CD4-positive, alpha-beta T cell (primary cell): Measurements from ENCODE around the gene VAMP5. TPM values are rescaled to one million over a fixed set of nuclear protein-coding genes. Genes with fewer than 3 reads are reported as not detected.

Experiments
- ATAC-seq: fragments of 200-7000 bp; cut with Tn5 transposase; one replicate; pipeline ENCODE4 v1.10.0; 2022; ENCODE audit warnings: mild to moderate bottlenecking; ENCODE audit not compliant: poor library complexity
- CTCF ChIA-PET: fragments of 350-600 bp; sonication (Branson Sonifier 250); formaldehyde crosslinking; loops from one replicate; lab custom pipeline; 2021; ENCODE audit warnings: antibody characterized with exemption, inconsistent platforms; lab: Charles Lee
- POLR2A ChIA-PET: fragments of 350-600 bp; sonication (Branson Sonifier 250); formaldehyde crosslinking; loops from one replicate; lab custom pipeline; 2021; ENCODE audit warnings: antibody characterized with exemption, inconsistent platforms; lab: Charles Lee
- DNase-seq, 14 experiments: peaks; one replicate each; pipeline ENCODE4 v3.0.0-alpha.2; 2013 to 2020; ENCODE audit warnings: mixed read lengths in 2 of 14
- H3K27ac ChIP-seq, 2 donors: one replicate each; pipeline versions ENCODE4 v1.5.1 to v1.7.0; 2013; ENCODE audit warnings: low read length in 2 of 2, low read depth in 1 of 2, mild to moderate bottlenecking in 1 of 2
- H3K27me3 ChIP-seq, 2 experiments: 1 replicate in 1 of 2; 2 replicates in 1 of 2; pipeline versions ENCODE4 v1.6.1 to v1.7.0; 2013; ENCODE audit warnings: low read length in 2 of 2, control low read depth in 1 of 2, mild to moderate bottlenecking in 1 of 2, moderate library complexity in 1 of 2; ENCODE audit not compliant: insufficient read depth in 2 of 2, control insufficient read depth in 1 of 2
- H3K36me3 ChIP-seq: one replicate; pipeline ENCODE4 v1.6.1; 2013; ENCODE audit warnings: low read length, control low read depth; ENCODE audit not compliant: insufficient read depth
- H3K4me1 ChIP-seq: one replicate; pipeline ENCODE4 v1.6.1; 2013; ENCODE audit warnings: low read length, control low read depth; ENCODE audit not compliant: insufficient read depth
- H3K4me3 ChIP-seq: one replicate; pipeline ENCODE4 v1.5.1; 2013; ENCODE audit warnings: mild to moderate bottlenecking, low read length, moderate library complexity
- H3K9me3 ChIP-seq, 2 experiments: 1 replicate in 1 of 2; 2 replicates in 1 of 2; pipeline versions ENCODE4 v1.6.1 to v1.7.0; 2013; ENCODE audit warnings: low read length in 2 of 2, mild to moderate bottlenecking in 2 of 2, control low read depth in 1 of 2, moderate library complexity in 1 of 2; ENCODE audit not compliant: control insufficient read depth in 1 of 2, insufficient read depth in 1 of 2
- H3K27ac Mint-ChIP-seq: one replicate; pipeline ENCODE4 v1.8.0; 2020; ENCODE audit warnings: mixed read lengths
- H3K27me3 Mint-ChIP-seq: one replicate; pipeline ENCODE4 v1.8.0; 2021; ENCODE audit warnings: mixed read lengths
- H3K36me3 Mint-ChIP-seq: one replicate; pipeline ENCODE4 v1.8.0; 2021; ENCODE audit warnings: low read depth, mixed read lengths
- H3K4me1 Mint-ChIP-seq: one replicate; pipeline ENCODE4 v1.8.0; 2021; ENCODE audit warnings: low read depth, mixed read lengths
- H3K4me3 Mint-ChIP-seq: one replicate; pipeline ENCODE4 v1.8.0; 2020; ENCODE audit warnings: mild to moderate bottlenecking, mixed read lengths
- H3K9me3 Mint-ChIP-seq: one replicate; pipeline ENCODE4 v1.8.0; 2020; ENCODE audit warnings: mixed read lengths
- intact Hi-C, 2 experiments: fragments of 100-400 bp; cut with DNase I in 1 of 2; cut with micrococcal nuclease in 1 of 2; formaldehyde crosslinking; loops; one replicate each; pipeline versions ENCODE4 v1.15.1 to v1.9.0; 2023 to 2025; cut with DNase I, micrococcal nuclease
- total RNA-seq, 174 experiments: library from RNA in 2 of 174; stranded (reverse) in 2 of 174; gene quantifications; one replicate each; pipeline ENCODE4 v1.2.3 and lab custom pipeline; 2021 to 2026
- TF ChIP-seq, protein P1 (sequence below): fragments of 200-600 bp; IDR thresholded peaks from one replicate; pipeline ENCODE4 v1.8.0; 2022; ENCODE audit warnings: antibody characterized with exemption, mild to moderate bottlenecking

The VAMP5 gene
- total RNA-seq, 2 experiments from 2014 or later, result 17.0 to 17.2 TPM

DNA sequence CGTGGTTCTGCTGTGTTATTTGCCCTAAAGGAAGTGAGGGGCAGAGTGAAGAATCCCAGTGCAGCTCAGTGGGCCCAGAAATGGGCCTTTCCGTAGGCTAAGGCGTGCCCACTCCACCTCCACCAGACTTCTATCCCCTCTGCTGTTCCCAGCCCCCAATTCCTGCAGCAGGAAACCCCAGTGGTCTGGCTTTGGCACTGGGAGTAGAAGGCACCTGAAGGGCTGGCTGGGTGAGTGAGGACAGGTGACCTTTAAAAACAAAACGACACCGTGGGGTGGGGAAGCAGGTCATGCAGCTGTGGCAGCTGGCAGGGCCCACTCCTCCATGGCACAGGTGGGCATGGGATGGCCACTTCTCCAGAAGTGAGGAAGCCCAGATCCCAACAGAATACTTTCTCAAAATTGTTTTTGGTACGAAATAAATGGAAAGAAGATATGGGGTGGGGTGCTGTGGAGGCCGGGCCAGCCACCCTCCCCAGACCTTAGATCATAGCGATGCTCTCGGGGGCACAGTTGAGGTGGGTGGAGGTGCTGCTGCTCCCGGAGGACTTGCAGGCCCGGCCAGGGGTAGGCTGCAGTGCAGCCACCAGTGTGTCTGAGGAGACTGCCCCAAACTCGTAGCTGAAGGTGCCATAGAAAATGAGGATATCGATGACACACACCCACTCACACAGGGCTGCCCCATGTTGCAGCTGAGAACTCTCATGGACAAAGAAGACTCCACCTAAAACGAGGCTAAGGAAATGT, 14.5 kb downstream of the VAMP5 start:
- H3K4me3 ChIP-seq, result no peak overlapping the region
- Mint-ChIP-seq H3K27ac (no peak overlapping the region), H3K36me3 (peaks cover 33% of the 10 kb centered on the region), H3K9me3 (no peaks in the 10 kb centered on the region), H3K4me1 (peaks cover 45% of the 10 kb centered on the region), H3K4me3 (peak overlapping the region; percentile 34), H3K27me3 (no peaks in the 10 kb centered on the region)
- TF ChIP-seq, protein P1, sequence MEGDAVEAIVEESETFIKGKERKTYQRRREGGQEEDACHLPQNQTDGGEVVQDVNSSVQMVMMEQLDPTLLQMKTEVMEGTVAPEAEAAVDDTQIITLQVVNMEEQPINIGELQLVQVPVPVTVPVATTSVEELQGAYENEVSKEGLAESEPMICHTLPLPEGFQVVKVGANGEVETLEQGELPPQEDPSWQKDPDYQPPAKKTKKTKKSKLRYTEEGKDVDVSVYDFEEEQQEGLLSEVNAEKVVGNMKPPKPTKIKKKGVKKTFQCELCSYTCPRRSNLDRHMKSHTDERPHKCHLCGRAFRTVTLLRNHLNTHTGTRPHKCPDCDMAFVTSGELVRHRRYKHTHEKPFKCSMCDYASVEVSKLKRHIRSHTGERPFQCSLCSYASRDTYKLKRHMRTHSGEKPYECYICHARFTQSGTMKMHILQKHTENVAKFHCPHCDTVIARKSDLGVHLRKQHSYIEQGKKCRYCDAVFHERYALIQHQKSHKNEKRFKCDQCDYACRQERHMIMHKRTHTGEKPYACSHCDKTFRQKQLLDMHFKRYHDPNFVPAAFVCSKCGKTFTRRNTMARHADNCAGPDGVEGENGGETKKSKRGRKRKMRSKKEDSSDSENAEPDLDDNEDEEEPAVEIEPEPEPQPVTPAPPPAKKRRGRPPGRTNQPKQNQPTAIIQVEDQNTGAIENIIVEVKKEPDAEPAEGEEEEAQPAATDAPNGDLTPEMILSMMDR, result no peak
- DNase-seq (no peak), ATAC-seq (no peak)
- intact Hi-C loops, result loop anchor here in 1 of 2 experiments (10.0 kb wide), 1 partner anchor 506 kb away; the partner anchor contains the start of genes POLR1A and PTCD3
- peaks cover 28% of the 10 kb centered on the region for H3K36me3 ChIP-seq
- H3K27me3 ChIP-seq, result no peaks in the 10 kb centered on the region
- POLR2A ChIA-PET, result interaction anchor here (1.4 kb wide), 1 partner anchor 37 kb away, joined by 4 read pairs; the partner anchor contains the start of gene GGCX
- CTCF ChIA-PET, result no interaction called here
- peaks cover 55% of the 10 kb centered on the region for H3K4me1 ChIP-seq
- no peaks in the 10 kb centered on the region for H3K9me3 ChIP-seq
- no peak overlapping the region for H3K27ac ChIP-seq

DNA sequence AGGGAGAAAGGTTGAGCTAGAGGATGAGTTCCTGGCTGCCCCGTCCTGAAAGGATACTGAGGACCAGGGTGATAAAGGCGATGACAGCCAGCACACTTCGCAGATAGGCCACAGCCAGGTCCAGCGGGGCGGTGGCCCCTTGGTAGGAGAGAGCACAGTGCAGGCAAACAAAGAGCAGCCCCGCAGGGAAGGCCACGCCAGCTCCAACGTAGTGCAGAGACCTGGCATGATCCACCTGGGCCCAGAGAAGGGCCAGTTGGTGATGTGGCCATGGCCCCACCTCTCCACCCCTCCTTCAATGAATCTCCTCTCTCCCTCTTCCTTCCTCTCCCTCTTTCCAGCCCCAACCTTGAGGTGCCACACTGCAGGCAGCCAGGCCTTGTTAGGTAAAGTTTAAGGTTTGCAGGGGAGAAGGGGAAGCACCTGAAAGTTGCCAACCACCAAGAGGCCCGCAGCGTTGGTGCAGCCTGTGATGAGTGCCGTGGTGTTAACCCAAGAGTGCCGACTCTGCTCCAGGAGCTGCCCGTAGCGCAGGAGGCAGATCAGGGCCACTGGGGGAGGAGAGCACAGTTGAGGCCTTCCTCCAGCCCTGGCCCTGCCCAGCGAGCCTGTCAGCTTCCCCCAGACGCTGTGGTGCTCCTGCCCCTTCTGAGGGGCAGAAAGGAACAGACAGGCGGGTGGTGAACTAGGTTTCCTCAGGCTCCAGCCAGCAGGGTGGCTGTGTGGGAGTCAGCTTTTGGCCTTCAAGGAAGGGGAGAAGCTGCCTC, 15.4 kb downstream of the VAMP5 start:
- peaks cover 35% of the 10 kb centered on the region for H3K36me3 Mint-ChIP-seq
- Histone ChIP-seq H3K4me3 (no peak overlapping the region), H3K27me3 (no peaks in the 10 kb centered on the region), H3K9me3 (no peaks in the 10 kb centered on the region), H3K4me1 (peaks cover 57% of the 10 kb centered on the region), H3K27ac (no peak overlapping the region), H3K36me3 (peaks cover 28% of the 10 kb centered on the region)
- no peaks in the 10 kb centered on the region for H3K27me3 Mint-ChIP-seq
- ATAC-seq, result no peak
- H3K4me1 Mint-ChIP-seq, result peaks cover 46% of the 10 kb centered on the region
- H3K27ac Mint-ChIP-seq, result peak overlapping the region; percentile 62
- intact Hi-C loops, result loop anchor here in 1 of 2 experiments (5.0 to 10.0 kb wide), 3 partner anchors 37 to 505 kb away; partner anchors contain the start of genes GGCX, POLR1A and PTCD3
- peak overlapping the region; percentile 34 for H3K4me3 Mint-ChIP-seq
- H3K9me3 Mint-ChIP-seq, result no peaks in the 10 kb centered on the region
- TF ChIP-seq, protein P1, result no peak
- ChIA-PET CTCF (no interaction called here), POLR2A (interaction anchor here (0.9 to 1.4 kb wide), 3 partner anchors 11 to 38 kb away, joined by 3 to 4 read pairs (median 4); partner anchors contain the start of genes C2orf68 and GGCX)
- no peak for DNase-seq

DNA sequence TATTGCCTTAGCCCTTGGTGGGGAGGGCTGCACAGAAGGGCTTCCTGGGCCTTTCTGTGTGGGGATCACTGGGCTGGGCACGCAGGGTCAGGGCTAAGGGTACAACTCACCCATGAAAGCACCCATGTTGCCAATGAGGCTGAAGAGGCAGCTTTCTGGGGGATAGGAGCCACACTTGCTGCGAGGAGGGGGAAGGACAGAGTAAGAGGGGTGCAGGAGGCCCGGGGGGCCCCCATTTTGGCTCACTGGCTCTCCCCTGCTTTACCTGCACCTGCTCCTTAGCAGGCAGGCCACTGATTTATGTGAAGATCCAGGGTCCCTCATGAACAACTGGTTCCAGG, 16.0 kb downstream of the VAMP5 start:
- TF ChIP-seq, protein P1, result no peak
- H3K4me3 ChIP-seq, result no peak overlapping the region
- Mint-ChIP-seq H3K4me3 (peak overlapping the region; percentile 88), H3K27me3 (no peaks in the 10 kb centered on the region), H3K9me3 (no peaks in the 10 kb centered on the region), H3K36me3 (peaks cover 33% of the 10 kb centered on the region), H3K27ac (peak overlapping the region; percentile 62), H3K4me1 (peaks cover 44% of the 10 kb centered on the region)
- no peak for DNase-seq
- H3K27me3 ChIP-seq, result no peaks in the 10 kb centered on the region
- CTCF ChIA-PET, result no interaction called here
- H3K9me3 ChIP-seq, result no peaks in the 10 kb centered on the region
- intact Hi-C loops, result loop anchor here in 1 of 2 experiments (5.0 kb wide), 2 partner anchors 38 to 178 kb away; partner anchors contain the start of gene GGCX
- POLR2A ChIA-PET, result interaction anchor here (0.9 to 1.4 kb wide), 3 partner anchors 10 to 39 kb away, joined by 3 to 4 read pairs (median 4); partner anchors contain the start of genes C2orf68 and GGCX
- peaks cover 28% of the 10 kb centered on the region for H3K36me3 ChIP-seq
- peaks cover 54% of the 10 kb centered on the region for H3K4me1 ChIP-seq
- ATAC-seq, result no peak
- no peak overlapping the region for H3K27ac ChIP-seq
